GM12801 (cell line): ENCODE measurements around the gene RBMS1.

ENCODE experiments used
- CTCF ChIP-seq: IDR thresholded peaks from one replicate; pipeline ENCODE4 v1.5.1; 2011; ENCODE audit warnings: control low read depth; ENCODE audit not compliant: insufficient read length; ENCODE audit errors: extremely low read depth

The RBMS1 gene

GRCh38 chr2:160440888-160441287 is 52.7 kb downstream of the RBMS1 start:
- no peak for TF ChIP-seq CTCF

GRCh38 chr2:160437273-160437672 is 56.3 kb downstream of the RBMS1 start:
- no peak for TF ChIP-seq CTCF

GRCh38 chr2:160434254-160434948 is 59.2 kb downstream of the RBMS1 start:
- no peak for TF ChIP-seq CTCF

- no peak for TF ChIP-seq CTCF
Observed at GRCh38 chr2:160433466-160434140, 60.0 kb downstream of the RBMS1 start.

- TF ChIP-seq CTCF, result no peak
Observed at GRCh38 chr2:160432633-160433032, 61.0 kb downstream of the RBMS1 start.

GRCh38 chr2:160431441-160431840 is 62.2 kb downstream of the RBMS1 start:
- TF ChIP-seq CTCF, result no peak

- no peak for TF ChIP-seq CTCF
Observed at GRCh38 chr2:160430001-160430344, 63.6 kb downstream of the RBMS1 start.
